HEK293 (cell line): ENCODE data around the gene NDUFV1.

Source experiments
- CTCF ChIA-PET: fragments of 350-600 bp; formaldehyde crosslinking; extraction: SDS; loops from one replicate; lab custom pipeline; 2021; ENCODE audit warnings: antibody characterized with exemption; lab: Yijun Ruan, JAX
- POLR2A ChIA-PET: fragments of 300-600 bp; formaldehyde crosslinking; extraction: SDS; loops from one replicate; lab custom pipeline; 2020; ENCODE audit warnings: antibody characterized with exemption, inconsistent platforms; lab: Yijun Ruan, JAX
- H3K27ac ChIP-seq: fragments of 200-500 bp; sonication (Bioruptor generic); 2 replicates; pipeline ENCODE4 v1.5.1; 2014; ENCODE audit warnings: low read depth, low read length, control low read depth, inconsistent platforms; ENCODE audit errors: extremely low read depth
- H3K36me3 ChIP-seq, 2 experiments: fragments of 200-500 bp in 1 of 2; sonication (Bioruptor generic) in 1 of 2; 1 replicate in 1 of 2; 2 replicates in 1 of 2; pipeline ENCODE4 v1.5.1; 2014 to 2017; ENCODE audit warnings: inconsistent platforms in 2 of 2, low read length in 2 of 2; ENCODE audit not compliant: control insufficient read depth in 2 of 2, insufficient read depth in 1 of 2
- H3K4me1 ChIP-seq: fragments of 200-500 bp; sonication (Bioruptor generic); 2 replicates; pipeline ENCODE4 v1.5.1; 2014; ENCODE audit warnings: mild to moderate bottlenecking, low read length, inconsistent platforms; ENCODE audit not compliant: control insufficient read depth, insufficient read depth
- H3K4me3 ChIP-seq: 2 replicates; pipeline ENCODE4 v1.5.1; 2011; ENCODE audit warnings: low read depth, mild to moderate bottlenecking, control low read depth, low read length, moderate library complexity
- H3K9me3 ChIP-seq: fragments of 200-500 bp; sonication (Bioruptor generic); 2 replicates; pipeline ENCODE4 v1.5.1; 2014; ENCODE audit warnings: low read depth, low read length, inconsistent platforms; ENCODE audit not compliant: control insufficient read depth, insufficient read depth
- CTCF ChIP-seq: fragments of 450-650 bp; formaldehyde crosslinking; IDR thresholded peaks from 2 replicates; pipeline ENCODE4 v1.5.1; 2016; ENCODE audit warnings: missing biosample characterization, missing genetic modification characterization
- GLIS2 ChIP-seq: fragments of 450-650 bp; formaldehyde crosslinking; IDR thresholded peaks from 2 replicates; pipeline ENCODE4 v1.5.1; 2016; ENCODE audit warnings: missing biosample characterization, missing genetic modification characterization
- HIC1 ChIP-seq: fragments of 450-650 bp; formaldehyde crosslinking; IDR thresholded peaks from 2 replicates; pipeline ENCODE4 v1.5.1; 2016; ENCODE audit warnings: missing biosample characterization, missing genetic modification characterization
- IKZF3 ChIP-seq: fragments of 450-650 bp; IDR thresholded peaks from 2 replicates; pipeline ENCODE4 v1.5.0; 2018; ENCODE audit warnings: missing biosample characterization, mild to moderate bottlenecking, missing genetic modification characterization, moderate library complexity
- KLF10 ChIP-seq: fragments of 450-650 bp; IDR thresholded peaks from 2 replicates; pipeline ENCODE4 v1.5.1; 2018; ENCODE audit warnings: missing biosample characterization, mild to moderate bottlenecking, missing genetic modification characterization
- KLF8 ChIP-seq: fragments of 450-650 bp; formaldehyde crosslinking; IDR thresholded peaks from 2 replicates; pipeline ENCODE4 v1.5.1; 2016; ENCODE audit warnings: missing biosample characterization, missing genetic modification characterization
- KLF9 ChIP-seq: fragments of 450-650 bp; formaldehyde crosslinking; IDR thresholded peaks from 2 replicates; pipeline ENCODE4 v1.5.1; 2016; ENCODE audit warnings: missing biosample characterization, missing genetic modification characterization, low read depth
- PRDM1 ChIP-seq: fragments of 450-650 bp; formaldehyde crosslinking; IDR thresholded peaks from 2 replicates; pipeline ENCODE4; 2016; ENCODE audit warnings: missing biosample characterization, missing genetic modification characterization
- SCRT1 ChIP-seq: fragments of 450-650 bp; formaldehyde crosslinking; IDR thresholded peaks from 2 replicates; pipeline ENCODE4 v1.5.1; 2016; ENCODE audit warnings: missing biosample characterization, missing genetic modification characterization, borderline replicate concordance
- SCRT2 ChIP-seq: fragments of 450-650 bp; formaldehyde crosslinking; IDR thresholded peaks from 2 replicates; pipeline ENCODE4 v1.5.1; 2016; ENCODE audit warnings: missing biosample characterization, missing genetic modification characterization
- SP2 ChIP-seq: fragments of 450-650 bp; formaldehyde crosslinking; IDR thresholded peaks from 2 replicates; pipeline ENCODE4 v1.5.1; 2016; ENCODE audit warnings: missing biosample characterization, missing genetic modification characterization
- WT1 ChIP-seq: fragments of 450-650 bp; formaldehyde crosslinking; IDR thresholded peaks from 2 replicates; pipeline ENCODE4 v1.5.1; 2016; ENCODE audit warnings: missing biosample characterization, missing genetic modification characterization
- ZBTB1 ChIP-seq: fragments of 450-650 bp; formaldehyde crosslinking; IDR thresholded peaks from 2 replicates; pipeline ENCODE4 v1.5.1; 2016; ENCODE audit warnings: missing biosample characterization, missing genetic modification characterization
- ZBTB10 ChIP-seq: fragments of 450-650 bp; formaldehyde crosslinking; IDR thresholded peaks from 2 replicates; pipeline ENCODE4 v1.5.1; 2016; ENCODE audit warnings: missing biosample characterization, missing genetic modification characterization
- ZNF133 ChIP-seq: fragments of 450-650 bp; formaldehyde crosslinking; IDR thresholded peaks from 2 replicates; pipeline ENCODE4 v1.5.1; 2016; ENCODE audit warnings: missing biosample characterization, missing genetic modification characterization
- ZNF155 ChIP-seq: fragments of 450-650 bp; formaldehyde crosslinking; IDR thresholded peaks from 2 replicates; pipeline ENCODE4 v1.5.1; 2016; ENCODE audit warnings: missing biosample characterization, missing genetic modification characterization
- ZNF37A ChIP-seq: fragments of 450-650 bp; IDR thresholded peaks from 2 replicates; pipeline ENCODE4 v1.5.1; 2018; ENCODE audit warnings: missing biosample characterization, missing genetic modification characterization
- ZNF394 ChIP-seq: fragments of 450-650 bp; formaldehyde crosslinking; IDR thresholded peaks from 2 replicates; pipeline ENCODE4 v1.5.1; 2016; ENCODE audit warnings: missing biosample characterization, missing genetic modification characterization, mild to moderate bottlenecking, moderate library complexity, borderline replicate concordance
- ZNF404 ChIP-seq: fragments of 450-650 bp; formaldehyde crosslinking; IDR thresholded peaks from 2 replicates; pipeline ENCODE4 v1.5.1; 2017; ENCODE audit warnings: missing biosample characterization, missing genetic modification characterization
- ZNF426 ChIP-seq: fragments of 450-650 bp; formaldehyde crosslinking; IDR thresholded peaks from 2 replicates; pipeline ENCODE4 v1.5.1; 2017; ENCODE audit warnings: missing biosample characterization, missing genetic modification characterization, mild to moderate bottlenecking, inconsistent platforms, moderate library complexity
- ZNF433 ChIP-seq: fragments of 450-650 bp; formaldehyde crosslinking; IDR thresholded peaks from 2 replicates; pipeline ENCODE4 v1.5.1; 2016; ENCODE audit warnings: missing biosample characterization, missing genetic modification characterization, low read depth
- ZNF449 ChIP-seq: fragments of 450-650 bp; formaldehyde crosslinking; IDR thresholded peaks from 2 replicates; pipeline ENCODE4 v1.5.1; 2017; ENCODE audit warnings: missing biosample characterization, mild to moderate bottlenecking, missing genetic modification characterization, moderate library complexity
- ZSCAN16 ChIP-seq: fragments of 450-650 bp; formaldehyde crosslinking; IDR thresholded peaks from 2 replicates; pipeline ENCODE4 v1.5.1; 2016; ENCODE audit warnings: missing biosample characterization, missing genetic modification characterization

Gene NDUFV1

GRCh38 chr11:67613960-67614715, 7.4 kb downstream of the NDUFV1 start (continued):
- TF ChIP-seq ZBTB10 (tag by site-specific recombination): 0 out of 2 replicates have a peak, but pooled peaks have one; percentile 26
- 0 out of 2 replicates have a peak, but pooled peaks have one; percentile 22 for TF ChIP-seq KLF9 (tag by site-specific recombination)
- peak; percentile 82; the same call in 1 of the 2 replicates for TF ChIP-seq ZNF394 (tag by site-specific recombination)
- TF ChIP-seq ZNF449: peak; percentile 68; the same call in 1 of the 2 replicates
- no peak for TF ChIP-seq ZNF37A (tag by site-specific recombination)
- TF ChIP-seq PRDM1 (tag by site-specific recombination): no peak
- peak; percentile 66; the same call in 1 of the 2 replicates for TF ChIP-seq ZSCAN16 (tag by site-specific recombination)
- TF ChIP-seq WT1: no peak
- 0 out of 2 replicates have a peak, but pooled peaks have one; percentile 19 for TF ChIP-seq KLF8 (tag by site-specific recombination)
- peak; percentile 13; the same call in 1 of the 2 replicates for TF ChIP-seq SP2
- peak; percentile 69; the same call in 1 of the 2 replicates for TF ChIP-seq SCRT1 (tag by site-specific recombination)
- TF ChIP-seq KLF10 (tag by site-specific recombination): no peak
- TF ChIP-seq HIC1 (tag by site-specific recombination): peak; percentile 37; the same call in 1 of the 2 replicates
- peak; percentile 54; the same call in 1 of the 2 replicates for TF ChIP-seq GLIS2 (tag by site-specific recombination)
- TF ChIP-seq ZNF426 (tag by site-specific recombination): no peak
- peak; percentile 78 for TF ChIP-seq SCRT2 (tag by site-specific recombination)
- no peak for TF ChIP-seq ZNF404 (tag by site-specific recombination)

- POLR2A ChIA-PET: interaction anchor here (1.0 to 1.5 kb wide), 2 partner anchors 15 to 33 kb away, joined by 5 to 9 read pairs; partner anchors contain the start of gene NUDT8
- H3K27ac ChIP-seq: no peak overlapping the region
- H3K4me3 ChIP-seq: no peak overlapping the region
- TF ChIP-seq GLIS2 (tag by site-specific recombination) (peak; percentile 29; the same call in 1 of the 2 replicates), CTCF (peak; percentile 65), SCRT2 (tag by site-specific recombination) (no peak), ZNF155 (no peak), ZNF133 (tag by site-specific recombination) (no peak), ZNF433 (tag by site-specific recombination) (no peak), ZBTB1 (no peak), IKZF3 (tag by site-specific recombination) (no peak)
Measured at GRCh38 chr11:67614730-67615714, 8.3 kb downstream of the NDUFV1 start.

More at GRCh38 chr11:67614730-67615714, 8.3 kb downstream of the NDUFV1 start:
- peaks cover 0 to 36% of the 10 kb centered on the region in 2 experiments; a peak in 1 of 3 replicates for H3K36me3 ChIP-seq
- H3K9me3 ChIP-seq: no peaks in the 10 kb centered on the region
- CTCF ChIA-PET: interaction anchor here (0.6 to 5.7 kb wide), 23 partner anchors 9 to 1228 kb away, joined by 3 to 53 read pairs (median 4); partner anchors contain the start of genes GSTP1, NUDT8 and POLD4
- H3K4me1 ChIP-seq: no peaks in the 10 kb centered on the region
